MM.1S (cell line): ENCODE data around the gene TMED6.

Experiments
- EZH2 ChIP-seq: fragments of 300-600 bp; sonication (generic); optimal IDR thresholded peaks from 2 replicates; pipeline ENCODE3; 2017; ENCODE audit warnings: low read depth, mild to moderate bottlenecking, antibody characterized with exemption, low read length, mixed read lengths
- TF ChIP-seq, protein P1 (sequence below): fragments of 300-600 bp; sonication (generic); IDR thresholded peaks from 2 replicates; pipeline ENCODE4 v1.5.1; 2016; ENCODE audit warnings: antibody characterized with exemption, low read length, mixed read lengths

DNA sequence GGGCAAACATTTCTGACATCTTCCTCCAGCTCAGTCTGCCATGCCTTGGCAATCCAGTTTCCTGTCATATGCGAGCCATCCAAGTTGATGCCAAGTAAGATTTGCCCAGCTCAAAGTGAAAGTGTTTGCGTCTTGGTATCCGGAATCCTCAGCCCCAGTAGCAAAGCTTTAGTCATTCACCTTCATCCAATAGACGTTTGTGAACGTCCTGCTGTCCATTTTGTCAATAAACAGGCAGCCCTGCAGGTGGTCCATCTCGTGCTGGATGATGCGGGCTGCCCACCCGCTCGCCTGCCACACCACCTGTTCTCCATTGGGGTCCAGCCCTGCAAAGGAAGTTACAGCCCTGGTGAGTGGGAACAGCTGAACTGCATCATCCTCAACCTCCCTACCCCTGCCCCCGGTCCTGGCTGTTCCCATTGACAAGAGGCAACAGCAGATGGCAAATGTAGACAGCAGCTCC lies 22.7 kb downstream of the TMED6 start:
- TF ChIP-seq, protein P1, sequence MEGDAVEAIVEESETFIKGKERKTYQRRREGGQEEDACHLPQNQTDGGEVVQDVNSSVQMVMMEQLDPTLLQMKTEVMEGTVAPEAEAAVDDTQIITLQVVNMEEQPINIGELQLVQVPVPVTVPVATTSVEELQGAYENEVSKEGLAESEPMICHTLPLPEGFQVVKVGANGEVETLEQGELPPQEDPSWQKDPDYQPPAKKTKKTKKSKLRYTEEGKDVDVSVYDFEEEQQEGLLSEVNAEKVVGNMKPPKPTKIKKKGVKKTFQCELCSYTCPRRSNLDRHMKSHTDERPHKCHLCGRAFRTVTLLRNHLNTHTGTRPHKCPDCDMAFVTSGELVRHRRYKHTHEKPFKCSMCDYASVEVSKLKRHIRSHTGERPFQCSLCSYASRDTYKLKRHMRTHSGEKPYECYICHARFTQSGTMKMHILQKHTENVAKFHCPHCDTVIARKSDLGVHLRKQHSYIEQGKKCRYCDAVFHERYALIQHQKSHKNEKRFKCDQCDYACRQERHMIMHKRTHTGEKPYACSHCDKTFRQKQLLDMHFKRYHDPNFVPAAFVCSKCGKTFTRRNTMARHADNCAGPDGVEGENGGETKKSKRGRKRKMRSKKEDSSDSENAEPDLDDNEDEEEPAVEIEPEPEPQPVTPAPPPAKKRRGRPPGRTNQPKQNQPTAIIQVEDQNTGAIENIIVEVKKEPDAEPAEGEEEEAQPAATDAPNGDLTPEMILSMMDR, result no peak
- TF ChIP-seq EZH2, result no peak
